GM13977 (cell line): ENCODE data around the gene DCD.

Experiments used
- DNase-seq: peaks from one replicate; pipeline ENCODE4 v3.0.0; 2012; ENCODE audit warnings: low spot score
- CTCF ChIP-seq: IDR thresholded peaks from 2 replicates; pipeline ENCODE4 v1.5.1; 2012; ENCODE audit warnings: mild to moderate bottlenecking, control low read depth; ENCODE audit not compliant: insufficient read depth; ENCODE audit errors: extremely low read depth, missing control alignments
- in situ Hi-C: fragments of 300-500 bp; cut with MboI; formaldehyde crosslinking; loops from one replicate; pipeline ENCODE4 v1.12.0; 2022; ENCODE audit warnings: low sequenced_read_pairs, low pct_unique_long_range_greater_than_20kb, mixed read lengths, inconsistent platforms; ENCODE audit not compliant: unreplicated experiment

DCD gene

GRCh38 chr12:54616933-54617680, 31.1 kb downstream of the DCD start:
- no peak for TF ChIP-seq CTCF
- in situ Hi-C loops, result no loop called here
- DNase-seq, result no peak

- no peak for TF ChIP-seq CTCF
- in situ Hi-C loops, result no loop called here
- DNase-seq, result no peak
Observed at GRCh38 chr12:54612225-54612750, 35.9 kb downstream of the DCD start.

- DNase-seq, result no peak
- in situ Hi-C loops, result no loop called here
Observed at GRCh38 chr12:54611715-54612149, 36.4 kb downstream of the DCD start.

GRCh38 chr12:54608769-54609168, 39.4 kb downstream of the DCD start:
- no peak for TF ChIP-seq CTCF
- in situ Hi-C loops, result no loop called here

More at GRCh38 chr12:54611715-54612149, 36.4 kb downstream of the DCD start:
- no peak for TF ChIP-seq CTCF

GRCh38 chr12:54608156-54608555, 40.0 kb downstream of the DCD start:
- in situ Hi-C loops, result no loop called here
- DNase-seq, result no peak
- no peak for TF ChIP-seq CTCF

More at GRCh38 chr12:54608769-54609168, 39.4 kb downstream of the DCD start:
- no peak for DNase-seq

GRCh38 chr12:54606556-54606955, 41.6 kb downstream of the DCD start:
- in situ Hi-C loops, result no loop called here
- DNase-seq, result no peak
- TF ChIP-seq CTCF, result no peak
